Caco-2 (cell line): ENCODE results near the gene EIF1. TPM values are rescaled to one million over a fixed set of nuclear protein-coding genes. Genes with fewer than 3 reads are reported as not detected.
"Not testable (repeated sequence)": the region's sequence is repeated elsewhere in the genome, so short reads cannot be mapped to it uniquely, and the experiment has no call there.

Experiments used
- BruUV-seq: library from RNA; stranded (reverse); fragments of 400-500 nt; replicated peaks from 2 replicates; lab custom pipeline; 2021; lab: Mats Ljungman, UMichigan
- CTCF ChIA-PET: fragments of 300-600 bp; sonication (Branson Sonifier 250); formaldehyde crosslinking; loops from one replicate; lab custom pipeline; 2022; ENCODE audit warnings: antibody characterized with exemption; lab: Charles Lee
- POLR2A ChIA-PET: fragments of 300-600 bp; sonication (Branson Sonifier 250); formaldehyde crosslinking; loops from one replicate; lab custom pipeline; 2022; ENCODE audit warnings: antibody characterized with exemption; lab: Charles Lee
- DNase-seq, 2 experiments: peaks; one replicate each; pipeline versions ENCODE4 v3.0.0 to v3.0.0-alpha.2; 2020 to 2022
- H3K27me3 ChIP-seq: replicated peaks from 2 replicates; pipeline ENCODE4 v1.6.0; 2011; ENCODE audit warnings: low read length; ENCODE audit not compliant: control insufficient read depth, insufficient read depth
- H3K36me3 ChIP-seq: 2 replicates; pipeline ENCODE4 v1.5.1; 2011; ENCODE audit warnings: low read length; ENCODE audit not compliant: control insufficient read depth, insufficient read depth
- H3K4me1 ChIP-seq: fragments of 250-450 bp; sonication (Bioruptor Pico); 2 replicates; pipeline ENCODE4 v1.5.1; 2020; ENCODE audit warnings: mild to moderate bottlenecking
- H3K4me3 ChIP-seq: 2 replicates; pipeline ENCODE4 v1.5.1; 2011; ENCODE audit warnings: low read depth, mild to moderate bottlenecking, control low read depth, low read length
- H3K9me3 ChIP-seq: fragments of 250-450 bp; sonication (Bioruptor Pico); 2 replicates; pipeline ENCODE4 v1.5.1; 2020; ENCODE audit warnings: mild to moderate bottlenecking, moderate library complexity
- H3K27ac Mint-ChIP-seq: one replicate; pipeline ENCODE4 v1.8.0; 2022; ENCODE audit warnings: mixed read lengths; ENCODE audit not compliant: unreplicated experiment
- H3K27me3 Mint-ChIP-seq: one replicate; pipeline ENCODE4 v1.8.0; 2022; ENCODE audit warnings: mixed read lengths; ENCODE audit not compliant: insufficient read depth, unreplicated experiment
- H3K36me3 Mint-ChIP-seq: one replicate; pipeline ENCODE4 v1.8.0; 2022; ENCODE audit warnings: mild to moderate bottlenecking, mixed read lengths; ENCODE audit not compliant: insufficient read depth, unreplicated experiment
- H3K4me1 Mint-ChIP-seq: one replicate; pipeline ENCODE4 v1.8.0; 2022; ENCODE audit warnings: low read depth, mixed read lengths; ENCODE audit not compliant: unreplicated experiment
- H3K4me3 Mint-ChIP-seq: one replicate; pipeline ENCODE4 v1.8.0; 2022; ENCODE audit warnings: mild to moderate bottlenecking, moderate library complexity, mixed read lengths; ENCODE audit not compliant: unreplicated experiment
- H3K9me3 Mint-ChIP-seq: one replicate; pipeline ENCODE4 v1.8.0; 2022; ENCODE audit warnings: mixed read lengths; ENCODE audit not compliant: unreplicated experiment
- CTCF ChIP-seq, 2 experiments: fragments of 200-600 bp in 1 of 2; IDR thresholded peaks; 1 replicate in 1 of 2; 2 replicates in 1 of 2; pipeline versions ENCODE4 v1.5.1 to v1.8.0; 2011 to 2022; ENCODE audit warnings: antibody characterized with exemption in 1 of 2, control low read depth in 1 of 2, inconsistent platforms in 1 of 2, low read depth in 1 of 2, low read length in 1 of 2, mild to moderate bottlenecking in 1 of 2, moderate library complexity in 1 of 2; ENCODE audit not compliant: insufficient read depth in 1 of 2, severe bottlenecking in 1 of 2, unreplicated experiment in 1 of 2
- intact Hi-C: fragments of 100-400 bp; cut with micrococcal nuclease; formaldehyde crosslinking; loops from one replicate; pipeline ENCODE4 v1.10.0; 2022; ENCODE audit not compliant: unreplicated experiment
- total RNA-seq: library from RNA; stranded (reverse); gene quantifications from 2 replicates; pipeline ENCODE4 v1.2.3, GENCODE V29; 2022

The EIF1 gene
- total RNA-seq, 1 experiment from 2014 or later, result 783 TPM

- Histone ChIP-seq H3K4me1 (no peaks in the 10 kb centered on the region), H3K36me3 (no peaks in the 10 kb centered on the region), H3K4me3 (no peak overlapping the region), H3K9me3 (no peaks in the 10 kb centered on the region), H3K27me3 (no peaks in the 10 kb centered on the region)
- TF ChIP-seq CTCF (IDR thresholded peaks at IDR 0.05; ENCODE audit: insufficient read depth in 1 of 2, low read depth in 1 of 2, low read length in 1 of 2, severe bottlenecking in 1 of 2, unreplicated experiment in 1 of 2), result no peak
- CTCF ChIA-PET, result no interaction called here
- DNase-seq, result no peak
- intact Hi-C loops, result no loop called here
- BruUV-seq, result no TSS peak
- POLR2A ChIA-PET, result no interaction called here
- H3K36me3 Mint-ChIP-seq, result peaks cover 15% of the 10 kb centered on the region
- H3K27ac Mint-ChIP-seq, result no peak overlapping the region
- no peaks in the 10 kb centered on the region for H3K9me3 Mint-ChIP-seq
- H3K4me3 Mint-ChIP-seq, result no peak overlapping the region
- peaks cover 14% of the 10 kb centered on the region for H3K4me1 Mint-ChIP-seq
- H3K27me3 Mint-ChIP-seq, result no peaks in the 10 kb centered on the region
These were observed 5.2 kb upstream of the EIF1 start for GRCh38 chr17:41683441-41684007.

- peaks cover 9% of the 10 kb centered on the region for H3K4me1 Mint-ChIP-seq
- ChIA-PET POLR2A (no interaction called here), CTCF (no interaction called here)
- no peak overlapping the region for H3K4me3 ChIP-seq
- no TSS peak for BruUV-seq
- TF ChIP-seq CTCF (IDR thresholded peaks at IDR 0.05; ENCODE audit: insufficient read depth in 1 of 2, low read depth in 1 of 2, low read length in 1 of 2, severe bottlenecking in 1 of 2, unreplicated experiment in 1 of 2), result no peak
- no peaks in the 10 kb centered on the region for H3K27me3 ChIP-seq
- no peak overlapping the region for H3K27ac Mint-ChIP-seq
- no peaks in the 10 kb centered on the region for H3K9me3 ChIP-seq
- H3K4me3 Mint-ChIP-seq, result no peak overlapping the region
- no peaks in the 10 kb centered on the region for H3K9me3 Mint-ChIP-seq
- no peaks in the 10 kb centered on the region for H3K4me1 ChIP-seq
- intact Hi-C loops, result no loop called here
- no peaks in the 10 kb centered on the region for H3K27me3 Mint-ChIP-seq
- H3K36me3 ChIP-seq, result no peaks in the 10 kb centered on the region
- DNase-seq, result no peak
- peaks cover 20% of the 10 kb centered on the region for H3K36me3 Mint-ChIP-seq
These were observed 4.7 kb upstream of the EIF1 start for GRCh38 chr17:41684035-41684434.

- peaks cover 14% of the 10 kb centered on the region for H3K4me1 Mint-ChIP-seq
- H3K27me3 ChIP-seq, CTCF ChIA-PET, H3K4me3 ChIP-seq, H3K9me3 ChIP-seq, H3K9me3 Mint-ChIP-seq, H3K36me3 ChIP-seq, DNase-seq, H3K27me3 Mint-ChIP-seq, POLR2A ChIA-PET, H3K27ac Mint-ChIP-seq, BruUV-seq, intact Hi-C loops, H3K4me1 ChIP-seq, H3K4me3 Mint-ChIP-seq: not testable (repeated sequence)
- peaks cover 38% of the 10 kb centered on the region for H3K36me3 Mint-ChIP-seq
These were observed 2.9 kb upstream of the EIF1 start for GRCh38 chr17:41685753-41686152.
